ENCODE measurements around the gene TRMT61A.
A peak's percentile ranks its signal among the peaks of the same experiment; 100 is the strongest.

TRMT61A gene

DNA sequence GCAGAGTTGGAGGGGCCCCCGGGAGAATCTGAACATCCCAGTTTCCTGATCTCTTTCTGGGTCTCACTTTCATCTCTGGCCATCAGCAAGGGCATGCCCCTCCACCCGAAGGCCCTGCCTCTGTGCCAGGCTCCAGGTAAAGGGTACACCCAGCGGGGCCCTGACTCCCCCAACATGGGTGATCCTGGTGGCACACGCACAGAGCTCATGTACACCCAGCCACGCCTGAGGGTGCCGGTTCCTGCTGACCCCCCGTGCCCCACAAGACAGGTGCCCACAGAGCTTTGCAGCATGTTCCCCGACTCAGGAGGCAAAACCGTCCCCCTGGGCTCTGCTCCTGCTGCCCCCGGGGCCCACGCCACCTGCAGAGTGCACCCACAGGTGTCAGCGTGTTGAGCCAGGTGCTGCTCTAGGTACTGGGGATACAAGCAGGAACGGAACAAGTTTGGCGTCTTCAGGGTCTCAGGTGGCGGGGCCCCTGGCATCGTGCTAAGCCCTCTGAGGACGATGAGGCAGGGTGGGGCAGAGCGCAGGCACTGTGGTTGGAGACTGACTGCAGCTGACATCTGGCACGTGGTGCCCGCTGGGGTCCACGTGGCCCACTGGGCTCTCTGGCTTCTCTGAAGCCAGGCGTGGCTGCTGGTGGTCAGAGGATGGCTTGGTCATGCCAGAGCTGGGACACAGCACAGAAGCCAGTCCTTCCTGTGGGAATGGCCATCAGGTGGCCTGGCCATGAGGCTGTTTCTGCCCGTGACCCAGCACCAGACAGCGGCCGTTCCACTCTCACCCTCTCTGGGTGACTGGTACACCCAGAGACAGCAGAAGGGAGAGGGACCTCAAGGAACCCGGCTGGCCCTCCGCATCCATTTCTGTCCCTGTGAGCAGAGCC, 19.7 kb downstream of the TRMT61A start:
- DNase-seq (ENCODE audit: low read depth) = no peak

DNA sequence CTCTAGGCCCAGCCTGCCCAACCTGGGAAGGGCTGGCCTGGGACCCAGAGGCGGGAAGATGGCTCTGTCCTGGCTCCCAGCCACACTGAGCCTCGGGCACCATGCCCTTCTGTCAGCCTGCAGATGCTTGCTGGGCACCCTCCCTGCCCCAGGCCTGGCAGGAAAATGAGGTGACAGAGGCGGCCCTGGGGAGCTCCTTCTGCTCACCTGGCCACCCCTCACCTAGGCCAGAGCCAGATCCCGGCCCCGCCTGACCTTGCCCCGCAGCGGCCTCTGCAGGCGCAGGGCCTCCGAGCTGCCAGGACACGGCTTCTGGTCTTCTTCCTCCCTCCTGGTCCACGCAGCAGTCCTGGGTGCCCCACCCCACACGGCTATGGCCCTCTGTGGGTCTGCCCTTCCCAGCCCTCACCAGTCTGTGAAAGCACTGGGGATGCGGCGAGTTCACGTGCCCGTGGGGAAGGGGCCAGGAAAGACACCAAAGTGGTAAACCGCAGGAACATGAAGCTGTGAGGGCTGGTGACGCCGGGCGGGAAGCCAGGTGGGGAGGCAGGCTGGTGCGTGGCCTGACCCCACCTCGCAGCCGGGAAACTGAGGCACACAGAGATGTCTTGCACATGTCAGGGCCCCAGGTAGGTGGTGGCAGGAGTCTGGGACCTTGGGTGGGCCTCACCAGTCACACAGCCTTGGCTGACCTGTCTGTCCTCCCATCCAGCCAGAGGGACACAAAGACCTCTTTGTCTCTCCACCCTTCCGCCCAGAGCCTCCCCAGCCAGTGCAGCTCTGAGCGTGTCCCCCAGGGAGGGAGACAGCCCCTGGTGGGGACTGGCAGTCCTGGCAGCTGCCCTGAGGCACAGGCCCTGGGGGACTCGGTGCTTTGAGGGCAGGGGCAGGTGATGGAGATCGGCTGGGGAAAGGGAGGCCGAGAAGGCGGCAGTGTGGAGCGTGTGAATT, 20.6 kb downstream of the TRMT61A start:
- no peak for DNase-seq (ENCODE audit: low read depth)

DNA sequence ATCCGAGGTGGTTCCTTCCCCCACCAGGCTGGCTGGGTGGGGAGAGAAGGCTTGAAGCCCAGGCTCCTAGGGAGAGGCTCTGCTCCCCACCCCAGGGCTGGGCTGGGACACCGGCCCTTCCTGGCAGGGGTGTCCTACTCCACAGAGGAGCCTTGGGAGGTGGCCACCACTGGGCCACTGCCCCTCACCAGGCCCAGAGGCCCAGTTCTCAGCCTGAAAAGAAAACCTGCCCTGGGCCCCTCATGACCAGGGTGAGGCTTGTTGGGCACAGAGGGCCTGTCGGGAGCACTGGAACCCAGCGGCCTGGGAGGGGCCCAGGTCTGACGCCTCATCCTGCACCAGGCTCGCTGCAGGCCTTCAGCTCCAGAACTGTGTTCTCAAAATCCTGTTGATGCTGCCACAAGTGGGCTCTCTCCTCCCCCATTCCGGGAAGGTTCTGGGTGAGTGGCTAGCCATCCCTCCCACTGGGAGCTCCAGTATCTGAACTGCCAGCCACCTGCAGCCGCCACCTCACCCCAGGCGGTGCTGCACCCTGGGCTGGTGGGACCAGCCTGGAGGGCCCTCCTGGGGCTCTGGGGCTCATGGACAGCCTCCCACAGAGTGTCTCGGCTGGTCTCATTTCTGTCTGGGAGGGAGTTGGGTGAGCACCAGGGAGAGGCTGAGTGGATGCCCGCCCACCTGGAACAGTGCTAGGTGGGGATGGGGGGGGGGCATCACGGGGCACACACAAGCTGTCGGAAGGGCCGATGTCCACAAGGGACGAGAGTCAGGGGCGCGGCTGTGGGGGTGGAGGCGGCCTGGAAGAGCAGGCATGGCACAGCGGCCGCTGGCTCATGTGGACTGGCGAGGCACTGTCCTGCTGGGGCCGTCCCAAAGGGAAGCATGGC, 21.7 kb downstream of the TRMT61A start:
- no peak for DNase-seq (ENCODE audit: low read depth)

DNA sequence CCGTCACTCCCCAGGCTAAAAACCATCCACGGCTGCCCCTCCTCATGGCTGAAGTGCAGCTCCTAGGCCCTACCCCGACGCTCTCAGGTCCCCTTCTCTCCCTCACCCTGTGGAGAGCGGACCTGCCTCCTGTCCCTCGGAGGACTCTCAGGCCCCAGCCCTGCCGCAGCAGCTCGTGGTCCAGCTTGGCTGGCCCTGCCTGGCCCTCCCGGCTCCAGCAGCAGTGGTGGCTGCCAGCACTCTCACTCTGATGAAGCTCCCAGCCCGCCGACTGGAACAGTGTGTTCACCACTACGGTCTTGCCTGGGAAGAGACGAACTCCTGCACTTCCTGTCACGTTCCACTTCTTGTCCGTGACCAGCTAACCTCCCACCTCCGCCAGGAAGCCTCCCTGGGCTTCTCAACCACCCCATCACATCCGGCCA, 22.4 kb downstream of the TRMT61A start:
- no peak for DNase-seq (ENCODE audit: low read depth)

DNA sequence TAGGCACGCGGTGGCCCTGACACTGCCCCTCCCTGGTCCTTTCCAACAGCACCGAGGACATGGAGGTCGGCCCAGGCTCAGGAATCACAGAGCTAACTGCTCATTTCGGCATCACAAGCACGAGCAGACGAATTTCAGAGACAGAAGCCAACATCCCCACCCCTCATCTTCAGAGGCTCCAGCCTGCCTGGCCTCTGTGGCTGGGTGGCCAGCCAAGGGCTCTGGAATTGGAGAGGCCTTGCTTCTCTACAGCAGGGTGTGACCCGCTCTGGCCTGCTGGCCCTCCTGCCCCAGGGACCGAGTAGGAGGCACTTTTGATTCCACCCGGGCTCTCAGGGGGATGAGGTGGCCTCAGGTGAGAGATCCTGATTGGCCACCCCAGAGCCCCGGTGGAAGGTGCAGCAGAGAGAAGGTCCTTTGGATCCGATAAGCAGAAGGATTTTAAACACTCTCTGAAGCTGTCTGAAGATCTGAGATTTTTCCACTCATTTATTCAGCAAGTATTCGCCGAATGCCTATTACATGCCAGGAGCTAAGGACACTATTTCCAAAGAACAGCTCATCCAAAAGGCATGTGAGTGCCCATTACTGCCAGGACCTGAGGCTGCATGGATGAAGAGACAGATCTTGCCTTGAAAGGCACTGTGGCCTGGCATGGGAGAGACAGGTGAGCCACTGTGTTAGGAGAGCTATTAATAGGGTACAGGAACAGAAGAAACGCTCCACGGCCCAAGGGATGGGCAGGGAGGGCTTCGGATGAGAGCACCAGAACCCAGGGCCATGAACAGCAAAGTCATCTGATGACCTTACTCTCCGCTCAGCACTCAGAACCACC, 23.2 kb downstream of the TRMT61A start:
- DNase-seq (ENCODE audit: low read depth) = no peak

DNA sequence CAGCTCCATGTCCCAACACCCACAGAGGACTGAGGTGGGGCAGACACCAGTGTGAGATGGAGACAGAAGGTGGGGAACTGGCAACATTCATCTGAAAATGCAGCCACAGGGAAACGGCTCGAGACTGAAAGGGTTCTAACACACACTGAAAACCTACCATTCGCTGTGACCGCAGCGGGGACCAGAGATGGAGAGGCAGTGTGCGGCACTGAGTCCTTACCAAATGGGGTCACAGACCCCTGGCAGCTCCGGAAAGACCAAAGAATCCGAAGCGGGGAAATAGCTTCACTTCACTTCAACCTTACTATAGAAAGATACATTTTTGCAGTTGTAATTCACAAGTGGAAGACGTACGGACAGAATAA, 23.8 kb downstream of the TRMT61A start:
- no peak for DNase-seq (ENCODE audit: low read depth)

DNA sequence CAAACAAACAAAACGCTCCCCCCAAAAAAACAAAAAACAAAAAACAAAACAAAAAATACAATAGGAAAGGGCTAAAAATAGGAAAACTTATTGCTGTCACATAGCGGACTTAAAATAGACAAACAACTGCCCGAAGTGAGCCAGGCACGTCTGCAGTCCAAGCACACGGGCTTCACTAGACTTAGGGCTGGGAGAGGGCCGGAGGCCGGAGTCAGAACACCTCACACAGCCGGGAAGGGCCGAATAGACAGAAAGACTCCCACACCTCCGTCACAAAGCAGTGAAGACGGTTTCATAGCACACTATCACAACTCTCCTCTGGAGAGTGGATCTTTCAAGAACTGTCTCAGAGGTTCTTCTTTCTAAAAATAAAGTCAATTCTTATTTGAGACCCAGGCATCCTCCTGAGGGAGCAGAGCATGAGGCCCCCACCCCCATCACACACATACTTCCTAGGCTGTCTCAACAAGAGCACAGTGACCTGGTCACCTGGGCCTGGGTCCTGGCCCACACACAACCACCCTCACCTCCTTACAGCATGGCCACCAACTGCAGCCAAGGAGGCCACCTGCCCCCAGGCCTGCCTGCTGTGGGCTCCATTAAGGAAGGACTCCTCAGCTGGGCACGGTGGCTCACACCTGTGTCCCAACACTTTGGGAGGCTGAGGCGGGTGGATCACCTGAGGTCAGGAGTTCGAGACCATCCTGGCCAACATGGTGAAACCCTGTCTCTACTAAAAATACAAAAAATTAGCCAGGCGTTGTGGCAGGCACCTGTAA, 26.8 kb downstream of the TRMT61A start:
- DNase-seq (ENCODE audit: low read depth) = no peak

DNA sequence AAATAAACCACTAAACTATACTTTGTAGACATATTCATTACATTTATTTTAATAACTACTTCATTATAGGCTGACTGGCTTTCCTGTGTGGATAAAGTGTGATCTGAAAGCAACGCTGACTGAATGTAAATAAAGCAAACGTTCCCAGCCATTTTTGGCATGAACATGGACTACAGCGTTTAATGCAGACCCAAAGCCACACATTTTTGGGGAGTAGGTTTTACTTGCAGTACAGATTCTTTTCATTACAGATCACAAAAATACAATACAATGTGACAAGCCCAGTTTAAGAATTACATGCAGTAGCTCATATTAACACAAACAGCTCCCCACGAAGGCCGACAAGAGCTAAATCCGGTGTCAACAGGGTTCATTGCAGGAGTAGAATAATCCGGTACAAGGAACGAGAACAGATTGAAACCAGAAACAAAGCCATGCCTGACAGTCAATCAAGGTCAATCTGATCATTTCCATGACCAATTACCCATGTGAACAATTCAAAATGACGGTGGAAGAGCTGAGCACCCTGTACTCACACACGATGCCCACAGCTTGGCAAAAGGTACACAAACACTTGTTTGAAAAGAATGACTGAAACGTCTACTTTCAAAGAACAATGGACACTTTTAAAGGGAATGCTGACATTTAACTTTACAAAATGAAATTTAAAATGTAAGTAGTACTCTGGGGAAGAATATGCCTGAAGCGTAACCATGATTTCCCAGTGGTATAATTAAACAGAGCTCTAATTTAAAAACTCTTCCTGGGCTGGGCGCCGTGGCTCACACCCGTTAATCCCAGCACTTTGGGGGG, 28.2 kb downstream of the TRMT61A start:
- no peak for DNase-seq (ENCODE audit: low read depth)

DNA sequence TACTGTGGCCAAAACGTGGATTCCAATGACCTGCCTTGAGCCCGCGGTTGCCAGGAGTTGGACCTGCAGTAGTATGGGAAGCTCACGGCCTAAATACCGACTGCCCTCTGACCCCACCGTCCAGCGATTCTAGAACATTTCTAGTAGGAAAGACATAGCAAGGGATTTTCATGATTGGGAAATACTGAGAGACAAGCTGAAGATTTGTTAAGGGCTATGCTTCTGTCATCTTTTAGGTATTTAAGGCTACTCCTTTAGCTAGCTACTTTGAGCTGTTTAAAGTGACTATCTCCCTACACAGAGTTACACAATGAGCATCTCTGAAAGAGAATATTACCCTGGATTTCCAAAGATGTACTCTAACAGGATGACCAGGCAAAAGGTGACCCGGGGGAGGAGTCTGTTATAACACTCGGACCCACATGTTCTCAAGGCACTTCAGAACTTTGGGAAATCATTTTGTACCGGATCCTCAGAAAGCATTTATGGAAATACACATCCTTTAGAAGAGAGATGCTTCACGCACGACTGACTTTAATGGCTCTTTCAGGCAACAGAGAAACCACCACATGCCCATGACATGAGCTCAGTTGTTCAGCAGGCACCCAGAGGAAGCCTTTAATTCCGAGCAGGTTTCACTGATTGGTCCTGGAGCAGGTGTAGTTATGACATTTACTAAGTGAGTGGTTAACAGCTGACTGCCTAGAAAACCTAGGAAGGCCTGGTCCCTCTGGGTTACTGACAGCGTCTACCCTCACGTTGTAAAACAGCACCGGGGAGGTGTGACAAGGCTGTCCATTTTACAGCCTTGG, 29.3 kb downstream of the TRMT61A start:
- no peak for DNase-seq (ENCODE audit: low read depth)

DNA sequence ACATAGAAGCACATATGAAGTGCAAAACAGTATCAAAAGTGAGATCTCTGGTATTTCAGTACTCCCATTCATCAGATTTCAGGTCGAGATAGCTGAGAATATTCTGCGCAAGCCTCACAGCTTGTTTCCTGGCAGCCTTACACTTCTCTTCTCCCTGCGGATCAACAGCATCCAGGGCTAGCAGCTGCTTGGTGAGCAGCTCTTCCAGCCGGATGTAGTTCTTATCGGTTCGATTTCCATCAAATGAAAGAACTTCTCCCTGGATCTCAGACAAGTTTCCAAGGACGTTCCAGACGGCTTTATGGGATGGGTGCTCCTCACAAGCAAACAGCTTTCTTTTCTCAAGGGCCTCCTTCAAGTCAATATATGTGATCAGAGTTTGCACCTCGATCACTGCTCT, 30.8 kb downstream of the TRMT61A start:
- DNase-seq (ENCODE audit: low read depth) = no peak

DNA sequence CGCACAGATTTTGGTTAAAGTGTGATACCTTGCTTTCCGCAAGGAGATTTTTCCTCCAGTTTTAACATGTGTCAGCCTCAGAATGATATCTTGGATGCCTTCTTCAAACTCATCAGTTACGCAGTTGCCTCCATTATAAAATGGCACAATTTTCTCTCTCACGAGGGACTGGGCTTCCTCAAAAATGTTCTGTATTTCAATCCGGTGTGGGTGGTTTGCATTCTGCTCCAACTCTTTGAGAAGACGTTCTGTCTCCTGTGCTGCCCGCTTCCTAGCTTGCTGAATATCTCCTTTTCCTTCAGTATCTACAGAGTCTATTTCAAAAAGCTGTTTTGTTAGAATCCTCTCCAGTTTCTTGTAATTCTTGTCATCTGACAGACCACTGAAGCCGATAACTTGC, 31.7 kb downstream of the TRMT61A start:
- no peak for DNase-seq (ENCODE audit: low read depth)

DNA sequence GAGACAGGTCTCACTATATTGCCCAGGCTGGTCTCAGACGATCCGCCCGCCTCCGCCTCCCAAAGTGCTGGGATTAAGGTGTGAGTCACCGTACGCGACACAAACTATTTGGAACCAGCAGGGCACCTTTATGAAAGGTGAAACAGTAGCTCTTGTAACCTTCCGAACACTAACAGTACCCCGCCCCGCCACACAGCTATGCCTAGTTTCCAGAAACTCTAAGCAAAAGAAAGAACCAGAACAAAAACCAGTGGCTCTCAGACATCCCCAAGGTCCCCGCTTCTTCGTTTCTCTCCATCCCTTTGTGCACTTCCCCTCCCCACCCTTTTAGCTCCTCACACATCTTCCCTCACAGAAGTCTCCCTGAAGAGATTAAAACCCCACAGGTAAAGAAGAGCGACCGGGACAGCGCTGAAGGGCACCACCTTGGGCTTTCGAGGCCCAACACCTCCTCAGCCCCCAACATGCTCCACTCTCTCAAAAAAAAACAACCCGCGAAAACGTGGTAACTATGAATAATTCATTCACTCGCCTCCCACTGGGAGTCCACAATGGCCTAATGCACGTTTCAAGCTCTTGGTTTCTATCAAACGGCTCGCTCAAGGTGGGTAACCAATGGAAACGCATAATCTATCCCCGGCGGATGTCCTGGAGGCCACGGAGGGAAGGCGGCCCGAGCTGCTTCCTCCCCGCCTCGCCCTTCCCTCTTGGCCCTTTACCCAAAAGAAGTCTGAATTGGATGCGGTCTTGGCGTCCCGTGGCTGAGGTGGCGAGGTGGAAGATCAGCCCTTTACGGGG, 32.6 kb downstream of the TRMT61A start:
- peak; percentile 43 for DNase-seq (ENCODE audit: low read depth)

DNA sequence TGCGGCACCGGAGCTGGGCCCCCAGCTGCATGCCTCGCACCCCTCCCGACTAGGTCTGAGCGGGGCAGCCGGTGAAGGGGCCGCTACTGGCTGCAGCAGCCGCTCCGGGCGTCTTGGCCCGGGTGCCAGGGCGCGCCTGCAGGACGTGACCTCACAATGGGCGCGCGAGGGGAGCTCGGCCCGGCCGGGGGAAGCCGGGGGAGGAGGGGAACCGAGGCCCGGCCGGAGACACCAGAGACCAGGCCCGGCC, 33.1 kb downstream of the TRMT61A start:
- DNase-seq (ENCODE audit: low read depth) = no peak

DNA sequence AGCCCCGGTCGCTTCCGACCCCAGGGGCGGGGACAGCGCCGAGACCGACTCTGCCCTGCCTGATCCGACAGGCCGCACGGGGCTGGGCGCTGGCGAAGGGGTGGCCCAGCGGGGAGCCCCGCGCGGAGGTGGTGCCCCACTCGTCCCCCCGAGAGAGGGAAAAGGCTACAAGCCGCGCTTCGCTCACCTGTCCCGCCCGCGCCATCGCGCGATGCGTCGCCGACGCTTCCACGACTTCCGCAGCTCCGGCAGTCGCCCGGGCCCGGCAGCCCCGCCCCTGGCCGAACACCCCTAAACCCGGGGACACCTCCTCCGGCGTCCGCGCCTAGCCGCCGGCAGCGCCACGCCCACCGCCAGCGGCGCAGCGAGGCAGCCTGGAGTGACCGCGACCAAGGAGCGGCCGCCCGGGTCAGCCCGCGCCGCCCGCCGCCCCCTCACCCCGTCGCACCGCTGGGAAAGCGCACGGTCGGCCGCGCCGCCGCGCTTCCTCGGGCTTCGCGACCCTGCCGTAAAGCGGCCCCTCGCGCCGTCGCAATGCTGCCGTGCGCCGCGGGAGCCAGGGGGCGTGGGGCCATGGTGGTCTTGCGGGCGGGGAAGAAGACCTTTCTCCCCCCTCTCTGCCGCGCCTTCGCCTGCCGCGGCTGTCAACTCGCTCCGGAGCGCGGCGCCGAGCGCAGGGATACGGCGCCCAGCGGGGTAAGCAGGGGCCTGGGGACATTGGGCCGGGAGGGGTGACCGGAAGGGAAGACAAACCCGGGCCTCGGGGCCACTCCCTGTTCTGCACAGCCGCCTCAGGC, 33.6 kb downstream of the TRMT61A start, which contains the start of the genes BAG5 and COA8:
TSS of gene BAG5 (minus strand) at position 229 of the 797 bp plus-strand sequence. CDS start 1,493 bp downstream, outside the sequence.
TSS of gene COA8 (plus strand) at position 532 of the 797 bp plus-strand sequence. CDS start at position 574, 42 bp downstream.
- DNase-seq (ENCODE audit: low read depth) = peak; percentile 84

DNA sequence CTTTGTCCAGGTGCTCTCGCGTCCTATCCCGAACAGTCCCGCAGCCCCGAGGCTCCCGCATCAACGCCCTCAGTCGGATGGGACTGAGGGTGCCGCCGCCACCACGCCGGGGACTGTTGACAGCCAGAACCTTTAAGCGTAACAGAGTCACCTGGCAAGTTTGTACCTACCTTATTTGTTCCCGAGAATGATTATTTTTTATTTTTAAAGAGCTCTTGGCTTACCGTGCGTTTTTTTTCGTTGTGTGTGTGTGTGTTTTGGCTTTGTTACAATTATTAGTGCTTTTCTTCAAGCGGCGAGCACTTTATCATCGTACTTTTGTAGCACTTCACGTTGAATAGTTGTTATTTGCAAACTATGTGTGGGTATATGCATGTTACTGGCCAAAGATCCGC, 34.2 kb downstream of the TRMT61A start:
- DNase-seq (ENCODE audit: low read depth) = no peak

DNA sequence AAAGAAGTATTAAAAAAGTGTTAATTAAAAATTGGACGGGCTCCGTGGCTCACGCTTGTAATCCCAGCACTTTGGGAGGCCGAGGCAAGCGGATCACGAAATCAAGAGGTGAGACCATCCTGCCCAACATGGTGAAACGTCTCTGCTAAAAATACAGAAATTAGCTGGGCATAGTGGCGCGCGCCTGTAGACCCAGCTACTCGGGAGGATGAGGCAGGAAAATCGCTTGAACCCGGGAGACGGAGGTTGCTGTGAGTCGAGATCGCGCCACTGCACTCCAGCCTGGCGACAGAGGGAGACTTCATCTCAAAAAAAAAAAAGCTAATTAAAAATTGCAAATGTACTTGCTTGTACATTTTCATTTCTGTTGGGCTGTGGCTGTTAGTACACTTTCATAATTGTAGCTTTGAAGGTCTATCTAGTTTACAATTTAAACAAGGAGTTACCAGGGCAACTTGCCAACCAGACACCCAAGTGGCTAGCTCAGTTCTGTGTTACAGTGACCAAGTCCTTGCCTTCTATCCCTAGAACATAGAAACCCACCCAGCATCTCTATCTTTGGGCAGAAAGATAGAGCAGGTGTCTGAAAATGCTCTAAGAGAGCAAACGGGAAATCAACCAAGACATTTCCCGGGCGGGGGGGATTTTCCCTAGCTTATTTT, 35.0 kb downstream of the TRMT61A start:
- DNase-seq (ENCODE audit: low read depth) = no peak
